ENCODE data around the gene CNOT6.

Gene CNOT6

DNA sequence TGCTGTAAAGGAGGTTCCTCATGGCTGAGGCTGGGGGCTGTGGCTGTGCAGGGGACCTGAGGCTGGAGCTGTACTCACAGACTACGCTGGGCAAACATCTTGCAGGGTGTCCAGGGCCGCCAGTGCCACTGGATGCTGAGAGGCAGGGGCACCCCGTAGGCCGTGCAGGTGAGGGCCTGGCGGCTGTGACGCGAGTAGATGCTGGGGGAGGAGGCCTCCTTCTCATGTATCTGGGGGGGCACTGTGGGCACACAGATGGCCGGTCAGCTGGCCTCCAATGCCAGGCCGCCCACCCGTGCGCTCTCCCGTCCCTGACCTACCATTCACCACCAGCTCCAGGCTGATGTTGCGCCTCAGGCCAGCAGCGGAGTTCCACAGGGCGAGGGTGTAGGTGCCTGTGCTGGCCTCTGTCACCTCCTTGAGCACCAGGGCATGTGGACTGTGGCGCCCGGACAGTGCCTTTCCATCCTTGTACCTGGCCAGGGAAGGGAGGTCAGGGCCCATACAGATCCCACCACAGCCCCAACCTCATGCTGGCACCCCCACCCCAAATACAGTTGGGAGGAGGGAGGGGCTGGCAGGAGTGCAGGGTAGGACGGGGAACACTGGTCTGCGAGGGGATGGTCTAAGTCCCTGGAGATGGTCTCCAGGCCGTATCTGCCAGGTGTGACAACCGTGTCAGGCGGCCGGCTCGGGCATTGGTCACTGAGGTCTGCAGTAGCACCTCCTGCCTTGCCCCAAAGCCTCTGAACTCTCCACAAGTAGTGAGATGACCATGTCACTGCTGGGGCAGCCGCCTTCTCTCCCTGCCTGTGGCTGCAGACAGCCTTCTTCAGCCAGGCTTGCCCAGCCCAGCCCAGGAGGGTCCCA lies 131.8 kb downstream of the CNOT6 start:
- no peaks in the 10 kb centered on the region for H3K9me3 Mint-ChIP-seq
- H3K27me3 Mint-ChIP-seq: no peaks in the 10 kb centered on the region
- DNase-seq (ENCODE audit: low spot score in 2 of 2): no peak
- H3K27ac Mint-ChIP-seq (ENCODE audit: low read depth): no peak overlapping the region
- no peak overlapping the region for H3K4me3 Mint-ChIP-seq
- peaks cover 15% of the 10 kb centered on the region for H3K4me1 Mint-ChIP-seq
- ATAC-seq (replicated peaks; ENCODE audit: extremely low read depth, poor library complexity, severe bottlenecking): no peak
- H3K36me3 Mint-ChIP-seq (ENCODE audit: insufficient read depth): peaks cover 3% of the 10 kb centered on the region

DNA sequence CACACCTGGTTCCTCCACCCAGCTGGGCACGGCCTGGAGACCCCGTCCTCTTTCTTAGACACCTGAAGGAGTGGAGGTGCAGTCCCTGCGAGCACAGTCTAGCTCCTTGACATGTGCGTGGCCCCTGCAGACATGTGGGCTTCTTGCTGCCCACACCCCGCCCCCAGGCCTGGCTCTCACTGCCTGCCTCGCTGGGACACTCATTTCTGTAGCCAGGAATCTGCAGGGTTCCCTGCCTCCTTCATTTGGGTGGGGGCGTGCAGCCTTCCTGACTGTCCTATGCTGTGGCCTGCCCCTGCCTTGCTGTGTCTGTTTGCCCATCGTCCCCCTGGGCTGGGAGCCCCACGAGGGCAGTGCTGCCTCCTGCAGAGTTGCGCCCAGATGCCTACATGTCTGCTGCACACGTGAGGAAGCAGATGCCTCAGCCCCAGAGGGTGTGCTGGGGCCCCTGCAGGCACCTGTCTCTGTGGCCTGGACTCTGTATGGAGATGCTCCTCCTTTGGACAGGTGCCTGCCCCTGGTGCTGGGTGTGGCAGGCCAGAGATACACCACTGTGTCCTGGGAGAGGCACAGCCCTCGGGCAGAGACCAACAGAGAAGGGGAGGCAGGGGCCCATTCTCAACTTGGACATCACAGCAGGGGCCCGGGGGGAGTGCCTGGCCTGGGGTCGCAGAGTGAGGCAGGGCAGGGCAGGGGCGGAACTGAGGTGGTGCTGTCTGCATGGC lies 132.6 kb downstream of the CNOT6 start:
- H3K4me3 Mint-ChIP-seq: no peak overlapping the region
- peaks cover 15% of the 10 kb centered on the region for H3K4me1 Mint-ChIP-seq
- H3K9me3 Mint-ChIP-seq: no peaks in the 10 kb centered on the region
- H3K36me3 Mint-ChIP-seq (ENCODE audit: insufficient read depth): peaks cover 1% of the 10 kb centered on the region
- H3K27ac Mint-ChIP-seq (ENCODE audit: low read depth): no peak overlapping the region
- DNase-seq (ENCODE audit: low spot score in 2 of 2) (no peak), ATAC-seq (replicated peaks; ENCODE audit: extremely low read depth, poor library complexity, severe bottlenecking) (no peak)
- H3K27me3 Mint-ChIP-seq: no peaks in the 10 kb centered on the region

DNA sequence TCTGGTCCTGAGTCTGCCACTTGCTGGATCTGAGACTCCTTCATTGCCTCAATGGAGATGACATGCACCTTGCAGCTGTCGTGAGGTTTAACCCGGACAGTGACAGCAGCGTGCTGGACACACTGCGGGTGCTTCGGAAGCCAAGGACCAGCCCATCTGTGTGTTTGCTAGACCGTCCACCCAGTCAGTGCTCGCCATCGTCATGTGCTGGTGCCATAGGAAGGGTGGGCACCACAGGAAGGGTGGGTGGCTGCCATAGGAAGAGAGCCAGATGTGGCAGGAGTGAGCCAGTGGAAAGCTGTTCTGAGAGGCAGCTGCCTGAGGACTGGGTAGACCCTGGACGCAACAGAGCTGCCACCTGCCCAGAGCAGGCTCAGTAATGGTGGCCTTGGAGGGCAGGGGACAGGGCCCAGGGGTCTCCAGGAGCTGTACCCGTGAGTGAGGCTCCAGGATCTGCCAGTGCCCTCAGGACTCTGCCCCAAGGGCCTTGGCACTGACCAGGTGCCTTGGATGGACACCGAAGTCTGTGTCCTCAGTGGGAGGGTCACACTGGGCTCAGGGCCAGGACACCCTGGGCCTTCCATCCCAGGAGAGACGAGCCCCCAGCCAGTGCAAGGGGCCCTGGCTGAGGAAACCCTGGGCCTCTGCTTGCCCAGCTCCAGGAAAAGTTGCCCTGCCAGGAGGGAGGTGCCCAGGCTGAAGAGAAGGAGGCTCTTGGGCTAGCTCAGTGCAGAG lies 133.4 kb downstream of the CNOT6 start:
- ATAC-seq (replicated peaks; ENCODE audit: extremely low read depth, poor library complexity, severe bottlenecking) (no peak), DNase-seq (ENCODE audit: low spot score in 2 of 2) (no peak)
- H3K36me3 Mint-ChIP-seq (ENCODE audit: insufficient read depth): peaks cover 1% of the 10 kb centered on the region
- no peaks in the 10 kb centered on the region for H3K27me3 Mint-ChIP-seq
- H3K9me3 Mint-ChIP-seq: no peaks in the 10 kb centered on the region
- peaks cover 15% of the 10 kb centered on the region for H3K4me1 Mint-ChIP-seq
- no peak overlapping the region for H3K27ac Mint-ChIP-seq (ENCODE audit: low read depth)
- no peak overlapping the region for H3K4me3 Mint-ChIP-seq

Measured in central memory CD8-positive, alpha-beta T cell (primary cell).